ENCODE data around the gene HEG1. TPM values are rescaled to one million over a fixed set of nuclear protein-coding genes. Genes with fewer than 3 reads are reported as not detected.

Gene HEG1
- total and polyA plus RNA-seq, 2 experiments from 2014 or later = 1.8 to 8.8 TPM

DNA sequence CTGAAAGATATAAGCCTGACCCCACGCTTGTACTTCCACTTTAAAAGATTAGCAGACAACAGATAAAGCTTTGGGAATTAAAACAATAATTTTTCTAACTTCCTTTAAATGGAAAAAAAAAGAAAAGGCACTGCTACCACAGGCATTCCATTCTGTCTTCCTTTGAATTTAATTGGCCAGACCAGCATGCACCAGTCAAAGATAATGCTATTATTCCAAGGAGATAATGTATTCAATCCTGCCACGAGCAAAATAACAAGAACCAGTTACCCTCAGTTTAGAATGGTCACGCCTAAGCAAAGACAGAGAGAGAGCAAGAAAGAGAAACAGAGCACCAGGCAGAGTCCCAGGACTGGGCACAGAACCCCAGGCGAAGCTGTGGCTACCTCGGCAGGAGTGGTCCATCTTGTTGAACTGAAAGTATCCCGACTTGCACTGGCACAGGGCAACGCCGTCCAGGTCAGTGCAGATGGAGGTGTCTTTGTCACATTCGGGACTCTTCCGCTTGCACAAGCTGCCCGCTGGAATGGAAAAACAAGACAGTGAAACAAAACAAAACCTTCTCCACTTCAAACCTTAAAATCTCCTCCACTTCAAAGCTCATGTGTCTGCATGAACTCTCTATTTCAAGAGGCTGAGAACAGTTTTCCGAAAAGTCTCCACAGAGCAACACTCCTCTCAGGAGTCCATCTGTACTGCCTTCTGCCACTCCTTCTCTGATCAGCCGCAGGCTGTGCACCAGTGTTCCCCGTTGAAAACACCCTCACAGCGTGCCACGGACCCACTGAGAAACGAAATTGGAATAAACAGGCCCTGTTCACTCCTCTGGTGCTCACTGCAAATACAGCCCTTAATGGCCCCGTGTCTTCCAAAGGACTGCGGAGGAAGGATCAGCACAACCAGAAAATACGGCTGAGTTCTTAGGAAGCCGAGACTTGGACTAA is 58.2 kb downstream of the HEG1 start:
- Histone ChIP-seq H3K27me3 (ENCODE audit: insufficient read depth) (no peaks in the 10 kb centered on the region), H3K36me3 (ENCODE audit: insufficient read depth) (no peaks in the 10 kb centered on the region), H4K20me1 (replicated peaks; ENCODE audit: insufficient read depth) (no peaks in the 10 kb centered on the region), H3K27ac (ENCODE audit: low read depth) (no peak overlapping the region), H3K9me2 (ENCODE audit: insufficient read depth) (no peaks in the 10 kb centered on the region), H3K4me1 (ENCODE audit: insufficient read depth) (peaks cover 18% of the 10 kb centered on the region), H3K4me2 (no peak overlapping the region), H3K4me3 (no peak overlapping the region), H3F3A (replicated peaks; ENCODE audit: low read depth) (no peaks in the 10 kb centered on the region), H2AFZ (no peak overlapping the region), H3K79me2 (replicated peaks; ENCODE audit: insufficient read depth) (no peaks in the 10 kb centered on the region)
- no peaks in the 10 kb centered on the region for H3K9me3 Mint-ChIP-seq
- peaks cover 34% of the 10 kb centered on the region for H3K4me1 Mint-ChIP-seq
- H3K36me3 Mint-ChIP-seq (ENCODE audit: low read depth) = peaks cover 12% of the 10 kb centered on the region; the same call in 2 of the 3 replicates
- no peak overlapping the region for H3K4me3 Mint-ChIP-seq
- no peak for TF ChIP-seq NANOG (IDR thresholded peaks at IDR 0.05; ENCODE audit: borderline replicate concordance)
- TF ChIP-seq, protein P1, sequence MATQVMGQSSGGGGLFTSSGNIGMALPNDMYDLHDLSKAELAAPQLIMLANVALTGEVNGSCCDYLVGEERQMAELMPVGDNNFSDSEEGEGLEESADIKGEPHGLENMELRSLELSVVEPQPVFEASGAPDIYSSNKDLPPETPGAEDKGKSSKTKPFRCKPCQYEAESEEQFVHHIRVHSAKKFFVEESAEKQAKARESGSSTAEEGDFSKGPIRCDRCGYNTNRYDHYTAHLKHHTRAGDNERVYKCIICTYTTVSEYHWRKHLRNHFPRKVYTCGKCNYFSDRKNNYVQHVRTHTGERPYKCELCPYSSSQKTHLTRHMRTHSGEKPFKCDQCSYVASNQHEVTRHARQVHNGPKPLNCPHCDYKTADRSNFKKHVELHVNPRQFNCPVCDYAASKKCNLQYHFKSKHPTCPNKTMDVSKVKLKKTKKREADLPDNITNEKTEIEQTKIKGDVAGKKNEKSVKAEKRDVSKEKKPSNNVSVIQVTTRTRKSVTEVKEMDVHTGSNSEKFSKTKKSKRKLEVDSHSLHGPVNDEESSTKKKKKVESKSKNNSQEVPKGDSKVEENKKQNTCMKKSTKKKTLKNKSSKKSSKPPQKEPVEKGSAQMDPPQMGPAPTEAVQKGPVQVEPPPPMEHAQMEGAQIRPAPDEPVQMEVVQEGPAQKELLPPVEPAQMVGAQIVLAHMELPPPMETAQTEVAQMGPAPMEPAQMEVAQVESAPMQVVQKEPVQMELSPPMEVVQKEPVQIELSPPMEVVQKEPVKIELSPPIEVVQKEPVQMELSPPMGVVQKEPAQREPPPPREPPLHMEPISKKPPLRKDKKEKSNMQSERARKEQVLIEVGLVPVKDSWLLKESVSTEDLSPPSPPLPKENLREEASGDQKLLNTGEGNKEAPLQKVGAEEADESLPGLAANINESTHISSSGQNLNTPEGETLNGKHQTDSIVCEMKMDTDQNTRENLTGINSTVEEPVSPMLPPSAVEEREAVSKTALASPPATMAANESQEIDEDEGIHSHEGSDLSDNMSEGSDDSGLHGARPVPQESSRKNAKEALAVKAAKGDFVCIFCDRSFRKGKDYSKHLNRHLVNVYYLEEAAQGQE (IDR thresholded peaks at IDR 0.05; ENCODE audit: unreplicated experiment) = no peak
- no peak for TF ChIP-seq CREB1 (CRISPR knock-in tag; IDR thresholded peaks at IDR 0.05; ENCODE audit: low read depth)
- TF ChIP-seq POLR2AphosphoS5 (IDR thresholded peaks at IDR 0.05; ENCODE audit: low read depth) = no peak
- TF ChIP-seq ZNF114 (CRISPR knock-in tag; IDR thresholded peaks at IDR 0.05) = no peak
- TF ChIP-seq EZH2phosphoT487 (IDR thresholded peaks at IDR 0.05; ENCODE audit: unreplicated experiment) = no peak
- no peak for TF ChIP-seq JUNB (IDR thresholded peaks at IDR 0.05; ENCODE audit: unreplicated experiment)
- no peak for TF ChIP-seq ZNF331 (CRISPR knock-in tag; IDR thresholded peaks at IDR 0.05; ENCODE audit: low read depth)
- TF ChIP-seq, protein P2, sequence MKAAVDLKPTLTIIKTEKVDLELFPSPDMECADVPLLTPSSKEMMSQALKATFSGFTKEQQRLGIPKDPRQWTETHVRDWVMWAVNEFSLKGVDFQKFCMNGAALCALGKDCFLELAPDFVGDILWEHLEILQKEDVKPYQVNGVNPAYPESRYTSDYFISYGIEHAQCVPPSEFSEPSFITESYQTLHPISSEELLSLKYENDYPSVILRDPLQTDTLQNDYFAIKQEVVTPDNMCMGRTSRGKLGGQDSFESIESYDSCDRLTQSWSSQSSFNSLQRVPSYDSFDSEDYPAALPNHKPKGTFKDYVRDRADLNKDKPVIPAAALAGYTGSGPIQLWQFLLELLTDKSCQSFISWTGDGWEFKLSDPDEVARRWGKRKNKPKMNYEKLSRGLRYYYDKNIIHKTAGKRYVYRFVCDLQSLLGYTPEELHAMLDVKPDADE (IDR thresholded peaks at IDR 0.05) = no peak
- no peak for TF ChIP-seq STAT1 (IDR thresholded peaks at IDR 0.05; ENCODE audit: unreplicated experiment)
- TF ChIP-seq EZH2 (IDR thresholded peaks at IDR 0.05; ENCODE audit: low read depth, unreplicated experiment) = no peak
- TF ChIP-seq, protein P3, sequence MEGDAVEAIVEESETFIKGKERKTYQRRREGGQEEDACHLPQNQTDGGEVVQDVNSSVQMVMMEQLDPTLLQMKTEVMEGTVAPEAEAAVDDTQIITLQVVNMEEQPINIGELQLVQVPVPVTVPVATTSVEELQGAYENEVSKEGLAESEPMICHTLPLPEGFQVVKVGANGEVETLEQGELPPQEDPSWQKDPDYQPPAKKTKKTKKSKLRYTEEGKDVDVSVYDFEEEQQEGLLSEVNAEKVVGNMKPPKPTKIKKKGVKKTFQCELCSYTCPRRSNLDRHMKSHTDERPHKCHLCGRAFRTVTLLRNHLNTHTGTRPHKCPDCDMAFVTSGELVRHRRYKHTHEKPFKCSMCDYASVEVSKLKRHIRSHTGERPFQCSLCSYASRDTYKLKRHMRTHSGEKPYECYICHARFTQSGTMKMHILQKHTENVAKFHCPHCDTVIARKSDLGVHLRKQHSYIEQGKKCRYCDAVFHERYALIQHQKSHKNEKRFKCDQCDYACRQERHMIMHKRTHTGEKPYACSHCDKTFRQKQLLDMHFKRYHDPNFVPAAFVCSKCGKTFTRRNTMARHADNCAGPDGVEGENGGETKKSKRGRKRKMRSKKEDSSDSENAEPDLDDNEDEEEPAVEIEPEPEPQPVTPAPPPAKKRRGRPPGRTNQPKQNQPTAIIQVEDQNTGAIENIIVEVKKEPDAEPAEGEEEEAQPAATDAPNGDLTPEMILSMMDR (conservative IDR thresholded peaks at IDR 0.05; ENCODE audit: low read depth in 2 of 2) = no peak
- TF ChIP-seq, protein P4, sequence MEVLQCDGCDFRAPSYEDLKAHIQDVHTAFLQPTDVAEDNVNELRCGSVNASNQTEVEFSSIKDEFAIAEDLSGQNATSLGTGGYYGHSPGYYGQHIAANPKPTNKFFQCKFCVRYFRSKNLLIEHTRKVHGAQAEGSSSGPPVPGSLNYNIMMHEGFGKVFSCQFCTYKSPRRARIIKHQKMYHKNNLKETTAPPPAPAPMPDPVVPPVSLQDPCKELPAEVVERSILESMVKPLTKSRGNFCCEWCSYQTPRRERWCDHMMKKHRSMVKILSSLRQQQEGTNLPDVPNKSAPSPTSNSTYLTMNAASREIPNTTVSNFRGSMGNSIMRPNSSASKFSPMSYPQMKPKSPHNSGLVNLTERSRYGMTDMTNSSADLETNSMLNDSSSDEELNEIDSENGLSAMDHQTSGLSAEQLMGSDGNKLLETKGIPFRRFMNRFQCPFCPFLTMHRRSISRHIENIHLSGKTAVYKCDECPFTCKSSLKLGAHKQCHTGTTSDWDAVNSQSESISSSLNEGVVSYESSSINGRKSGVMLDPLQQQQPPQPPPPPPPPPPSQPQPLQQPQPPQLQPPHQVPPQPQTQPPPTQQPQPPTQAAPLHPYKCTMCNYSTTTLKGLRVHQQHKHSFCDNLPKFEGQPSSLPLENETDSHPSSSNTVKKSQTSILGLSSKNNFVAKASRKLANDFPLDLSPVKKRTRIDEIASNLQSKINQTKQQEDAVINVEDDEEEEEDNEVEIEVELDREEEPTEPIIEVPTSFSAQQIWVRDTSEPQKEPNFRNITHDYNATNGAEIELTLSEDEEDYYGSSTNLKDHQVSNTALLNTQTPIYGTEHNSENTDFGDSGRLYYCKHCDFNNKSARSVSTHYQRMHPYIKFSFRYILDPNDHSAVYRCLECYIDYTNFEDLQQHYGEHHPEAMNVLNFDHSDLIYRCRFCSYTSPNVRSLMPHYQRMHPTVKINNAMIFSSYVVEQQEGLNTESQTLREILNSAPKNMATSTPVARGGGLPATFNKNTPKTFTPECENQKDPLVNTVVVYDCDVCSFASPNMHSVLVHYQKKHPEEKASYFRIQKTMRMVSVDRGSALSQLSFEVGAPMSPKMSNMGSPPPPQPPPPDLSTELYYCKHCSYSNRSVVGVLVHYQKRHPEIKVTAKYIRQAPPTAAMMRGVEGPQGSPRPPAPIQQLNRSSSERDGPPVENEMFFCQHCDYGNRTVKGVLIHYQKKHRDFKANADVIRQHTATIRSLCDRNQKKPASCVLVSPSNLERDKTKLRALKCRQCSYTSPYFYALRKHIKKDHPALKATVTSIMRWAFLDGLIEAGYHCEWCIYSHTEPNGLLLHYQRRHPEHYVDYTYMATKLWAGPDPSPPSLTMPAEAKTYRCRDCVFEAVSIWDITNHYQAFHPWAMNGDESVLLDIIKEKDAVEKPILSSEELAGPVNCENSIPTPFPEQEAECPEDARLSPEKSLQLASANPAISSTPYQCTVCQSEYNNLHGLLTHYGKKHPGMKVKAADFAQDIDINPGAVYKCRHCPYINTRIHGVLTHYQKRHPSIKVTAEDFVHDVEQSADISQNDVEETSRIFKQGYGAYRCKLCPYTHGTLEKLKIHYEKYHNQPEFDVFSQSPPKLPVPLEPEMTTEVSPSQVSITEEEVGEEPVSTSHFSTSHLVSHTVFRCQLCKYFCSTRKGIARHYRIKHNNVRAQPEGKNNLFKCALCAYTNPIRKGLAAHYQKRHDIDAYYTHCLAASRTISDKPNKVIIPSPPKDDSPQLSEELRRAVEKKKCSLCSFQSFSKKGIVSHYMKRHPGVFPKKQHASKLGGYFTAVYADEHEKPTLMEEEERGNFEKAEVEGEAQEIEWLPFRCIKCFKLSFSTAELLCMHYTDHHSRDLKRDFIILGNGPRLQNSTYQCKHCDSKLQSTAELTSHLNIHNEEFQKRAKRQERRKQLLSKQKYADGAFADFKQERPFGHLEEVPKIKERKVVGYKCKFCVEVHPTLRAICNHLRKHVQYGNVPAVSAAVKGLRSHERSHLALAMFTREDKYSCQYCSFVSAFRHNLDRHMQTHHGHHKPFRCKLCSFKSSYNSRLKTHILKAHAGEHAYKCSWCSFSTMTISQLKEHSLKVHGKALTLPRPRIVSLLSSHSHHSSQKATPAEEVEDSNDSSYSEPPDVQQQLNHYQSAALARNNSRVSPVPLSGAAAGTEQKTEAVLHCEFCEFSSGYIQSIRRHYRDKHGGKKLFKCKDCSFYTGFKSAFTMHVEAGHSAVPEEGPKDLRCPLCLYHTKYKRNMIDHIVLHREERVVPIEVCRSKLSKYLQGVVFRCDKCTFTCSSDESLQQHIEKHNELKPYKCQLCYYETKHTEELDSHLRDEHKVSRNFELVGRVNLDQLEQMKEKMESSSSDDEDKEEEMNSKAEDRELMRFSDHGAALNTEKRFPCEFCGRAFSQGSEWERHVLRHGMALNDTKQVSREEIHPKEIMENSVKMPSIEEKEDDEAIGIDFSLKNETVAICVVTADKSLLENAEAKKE (CRISPR knock-in tag; IDR thresholded peaks at IDR 0.05) = no peak
- H3K27me3 Mint-ChIP-seq (ENCODE audit: insufficient read depth, low read depth, poor library complexity) = peaks cover 9% of the 10 kb centered on the region
- no peak for DNase-seq (ENCODE audit: low spot score)
- no peak for ATAC-seq
- no peak overlapping the region for H3K27ac Mint-ChIP-seq
